ENCODE data around the gene CNN1.

DNA sequence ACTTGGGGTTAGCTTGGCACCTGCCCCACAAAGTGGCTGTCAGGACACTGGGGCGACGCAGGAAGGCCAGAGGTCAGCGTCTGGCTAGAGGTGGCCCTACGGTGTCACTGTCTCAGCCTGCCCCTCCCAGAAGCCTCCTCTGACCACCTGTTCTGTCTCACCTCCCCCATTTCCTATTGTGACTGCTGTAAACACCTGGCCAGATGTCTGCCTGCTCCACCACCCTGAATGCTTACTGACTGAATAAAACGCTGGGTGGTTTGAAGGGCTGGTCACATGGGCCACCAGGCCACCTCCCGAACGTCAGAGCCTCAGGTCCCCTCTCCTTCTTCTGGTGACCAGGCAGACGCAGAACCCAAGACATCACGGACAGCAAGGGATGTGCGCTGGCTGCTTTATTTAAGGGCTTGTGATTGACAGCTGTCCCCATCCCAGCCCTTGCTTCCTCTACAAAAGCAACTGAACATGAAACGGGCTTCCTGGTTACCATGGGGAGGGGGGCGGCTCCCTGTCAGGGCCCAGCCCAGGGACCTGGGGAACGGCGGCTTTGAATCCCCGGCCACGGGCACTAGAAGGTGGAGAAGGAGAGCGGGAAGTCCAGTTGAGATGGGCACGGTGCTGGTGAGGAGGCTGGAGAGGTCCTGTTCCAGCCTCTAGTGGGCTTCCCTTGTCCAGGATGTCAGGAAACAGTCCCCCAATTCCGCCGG lies 14.2 kb downstream of the CNN1 start:
- TF ChIP-seq, protein P1, sequence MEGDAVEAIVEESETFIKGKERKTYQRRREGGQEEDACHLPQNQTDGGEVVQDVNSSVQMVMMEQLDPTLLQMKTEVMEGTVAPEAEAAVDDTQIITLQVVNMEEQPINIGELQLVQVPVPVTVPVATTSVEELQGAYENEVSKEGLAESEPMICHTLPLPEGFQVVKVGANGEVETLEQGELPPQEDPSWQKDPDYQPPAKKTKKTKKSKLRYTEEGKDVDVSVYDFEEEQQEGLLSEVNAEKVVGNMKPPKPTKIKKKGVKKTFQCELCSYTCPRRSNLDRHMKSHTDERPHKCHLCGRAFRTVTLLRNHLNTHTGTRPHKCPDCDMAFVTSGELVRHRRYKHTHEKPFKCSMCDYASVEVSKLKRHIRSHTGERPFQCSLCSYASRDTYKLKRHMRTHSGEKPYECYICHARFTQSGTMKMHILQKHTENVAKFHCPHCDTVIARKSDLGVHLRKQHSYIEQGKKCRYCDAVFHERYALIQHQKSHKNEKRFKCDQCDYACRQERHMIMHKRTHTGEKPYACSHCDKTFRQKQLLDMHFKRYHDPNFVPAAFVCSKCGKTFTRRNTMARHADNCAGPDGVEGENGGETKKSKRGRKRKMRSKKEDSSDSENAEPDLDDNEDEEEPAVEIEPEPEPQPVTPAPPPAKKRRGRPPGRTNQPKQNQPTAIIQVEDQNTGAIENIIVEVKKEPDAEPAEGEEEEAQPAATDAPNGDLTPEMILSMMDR (conservative IDR thresholded peaks at IDR 0.05; ENCODE audit: low read length), result no peak
- no peak for TF ChIP-seq EZH2phosphoT487 (IDR thresholded peaks at IDR 0.05; ENCODE audit: borderline replicate concordance)

All from Loucy (cell line).